Measurements from ENCODE around the gene OSM. TPM values are rescaled to one million over a fixed set of nuclear protein-coding genes. Genes with fewer than 3 reads are reported as not detected.

Gene OSM
- total and polyA plus RNA-seq, 2 donors (not counting 3 experiments of a cell fraction or from before 2014, with no cell fraction given), result not detected

GRCh38 chr22:30253205-30253852, 13.3 kb downstream of the OSM start:
- peaks cover 5% of the 10 kb centered on the region for H3K4me1 ChIP-seq (ENCODE audit: control insufficient read depth, extremely low read depth, insufficient read depth, low read length)
- intact Hi-C loops (cut with micrococcal nuclease), result no loop called here
- dilution Hi-C loops (cut with MboI; ENCODE audit: extremely low pct_ligation_motif_present, low sequenced_read_pairs), result no loop called here
- H3K27me3 ChIP-seq (ENCODE audit: control insufficient read depth in 2 of 2, insufficient read depth in 2 of 2, low read length in 2 of 2), result peaks cover 0 to 4% of the 10 kb centered on the region in 2 experiments
- H3K9me3 ChIP-seq (replicated peaks; ENCODE audit: control insufficient read depth, insufficient read depth, low read length), result no peaks in the 10 kb centered on the region
- FAIRE-seq, result no peak
- no peak for DNase-seq (ENCODE audit: low read depth, low spot score)
- ChIA-PET POLR2A (no interaction called here), CTCF (interaction anchor here (0.6 to 3.6 kb wide), 6 partner anchors 16 to 563 kb away, joined by 3 to 214 read pairs (median 4); no protein-coding TSS in a partner anchor)
- H3K9ac ChIP-seq (replicated peaks; ENCODE audit: extremely low read depth, insufficient read depth, low read length), result no peak overlapping the region
- H3K79me2 ChIP-seq (ENCODE audit: control insufficient read depth, insufficient read depth, low read length), result no peaks in the 10 kb centered on the region
- no peak overlapping the region for H2AFZ ChIP-seq (ENCODE audit: low read depth, low read length)
- H3K4me3 ChIP-seq (replicated peaks in 1 of 3; ENCODE audit: insufficient read depth in 1 of 3, low read depth in 1 of 3, low read length in 3 of 3), result no peak overlapping the region
- no peaks in the 10 kb centered on the region for H3K9me1 ChIP-seq (replicated peaks; ENCODE audit: control insufficient read depth, extremely low read depth, insufficient read depth, low read length)
- H3K4me2 ChIP-seq (ENCODE audit: insufficient read depth, low read length), result no peak overlapping the region
- no peak overlapping the region for H3K27ac ChIP-seq (ENCODE audit: insufficient read depth, low read depth, low read length)
- H3K36me3 ChIP-seq (ENCODE audit: control insufficient read depth in 2 of 2, extremely low read depth in 1 of 2, insufficient read depth in 2 of 2, low read length in 2 of 2), result no peaks in the 10 kb centered on the region
- no TSS peak for BruUV-seq (replicated peaks)
- no peak for TF ChIP-seq EZH2 (IDR thresholded peaks at IDR 0.05; ENCODE audit: borderline replicate concordance, low read depth, low read length, severe bottlenecking)
- no peak for TF ChIP-seq GATA2 (IDR thresholded peaks at IDR 0.05; ENCODE audit: insufficient read depth, insufficient read length, low read depth, low read length)
- no peak for TF ChIP-seq MAX (IDR thresholded peaks at IDR 0.05; ENCODE audit: insufficient read depth, insufficient read length)
- TF ChIP-seq FOS (IDR thresholded peaks at IDR 0.05; ENCODE audit: borderline replicate concordance, insufficient read depth, low read length), result no peak
- TF ChIP-seq MYC (IDR thresholded peaks at IDR 0.05; ENCODE audit: low read depth, low read length), result no peak
- TF ChIP-seq POLR2AphosphoS5 (IDR thresholded peaks at IDR 0.05; ENCODE audit: insufficient read depth, low read depth, low read length), result no peak
- TF ChIP-seq JUN (IDR thresholded peaks at IDR 0.05; ENCODE audit: borderline replicate concordance, insufficient read depth, insufficient read length, low read depth), result no peak
- TF ChIP-seq CTCF (IDR thresholded peaks at IDR 0.05; ENCODE audit: extremely low read depth in 1 of 2, insufficient read depth in 1 of 2, low read depth in 1 of 2, low read length in 2 of 2), result no peak
- no peak for TF ChIP-seq POLR2A (IDR thresholded peaks at IDR 0.05; ENCODE audit: low read depth, low read length)
- no peaks in the 10 kb centered on the region for H4K20me1 ChIP-seq (replicated peaks; ENCODE audit: control insufficient read depth, extremely low read depth, insufficient read depth, low read length)

Data from endothelial cell of umbilical vein (primary cell).